T-helper 9 cell (primary cell): Measurements from ENCODE around the gene PRMT9.

Source experiments
- DNase-seq: peaks from one replicate; pipeline ENCODE4 v3.0.0-alpha.2; 2020

Gene PRMT9

DNA sequence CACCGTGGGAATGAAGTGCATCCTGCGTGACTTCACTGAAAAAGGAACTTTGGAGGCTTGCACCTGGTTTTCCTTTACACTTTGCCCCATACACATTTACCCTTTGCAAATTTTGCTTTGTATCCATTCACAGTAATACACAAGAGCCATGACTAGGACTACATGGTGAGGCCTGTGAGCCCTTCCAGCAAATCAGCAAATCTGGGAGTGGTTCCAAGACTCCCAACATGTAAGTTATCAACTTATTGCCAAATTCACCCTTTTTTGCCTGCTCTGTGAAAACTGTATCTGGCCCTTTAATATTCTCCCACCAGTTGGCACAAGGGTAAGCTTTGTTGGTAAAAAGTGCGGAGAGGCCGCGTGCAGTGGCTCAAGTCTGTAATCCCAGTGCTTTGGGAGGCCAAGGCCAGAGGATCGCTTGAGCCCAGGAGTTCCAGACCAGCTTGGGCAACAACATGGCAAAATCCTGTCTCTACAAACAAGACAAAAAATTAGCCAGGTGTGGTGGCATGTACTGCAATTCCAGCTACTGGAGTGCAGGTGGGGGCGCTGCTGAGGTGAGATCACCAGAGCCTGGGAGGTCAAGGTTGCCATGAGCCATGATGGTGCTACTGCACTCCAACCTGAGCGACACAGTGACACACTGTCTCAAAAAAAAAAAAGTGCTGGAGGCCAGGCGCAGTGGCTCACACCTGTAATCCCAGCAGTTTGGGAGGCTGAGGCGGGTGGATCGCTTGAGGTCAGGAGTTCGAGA is 5.0 kb downstream of the PRMT9 start:
- DNase-seq: no peak

GRCh38 chr4:147678106-147678505 is 5.9 kb downstream of the PRMT9 start:
- DNase-seq: no peak

DNA sequence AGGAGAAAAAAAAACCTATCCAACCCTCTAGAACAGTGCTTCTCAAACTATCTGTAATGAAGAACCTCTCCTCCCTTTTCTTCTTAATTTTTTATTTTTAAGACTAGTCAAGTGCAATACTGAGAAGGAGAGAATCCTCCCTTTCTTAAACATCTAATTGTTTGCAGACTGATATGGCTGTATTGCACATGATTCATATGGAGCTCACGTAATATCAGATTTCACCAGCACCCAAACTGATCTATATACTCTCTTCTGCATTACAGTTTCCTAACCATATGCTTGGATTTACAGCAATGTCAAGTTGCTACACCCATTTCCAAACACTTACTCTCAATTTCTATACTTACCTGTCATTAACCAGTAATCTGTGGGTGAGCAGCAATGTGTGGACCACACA is 9.5 kb downstream of the PRMT9 start:
- no peak for DNase-seq

DNA sequence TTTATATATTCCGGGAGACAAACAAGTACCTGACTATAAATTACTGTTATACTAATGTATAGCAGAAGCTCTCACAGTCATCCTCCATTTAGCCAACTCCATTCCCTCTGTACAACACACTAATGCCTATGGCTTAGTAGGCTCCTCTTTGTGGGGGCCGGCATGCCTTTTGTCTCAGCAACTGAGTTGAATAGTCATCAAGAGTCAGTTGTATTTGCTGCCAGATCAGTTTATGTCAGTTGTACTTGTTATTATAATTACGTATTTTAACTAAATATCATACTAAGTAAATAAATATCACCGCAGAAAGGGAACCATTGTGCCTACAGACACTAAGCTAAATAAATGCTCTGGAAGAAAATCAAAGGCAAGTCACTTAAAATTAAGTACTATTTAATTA is 9.9 kb downstream of the PRMT9 start:
- no peak for DNase-seq

DNA sequence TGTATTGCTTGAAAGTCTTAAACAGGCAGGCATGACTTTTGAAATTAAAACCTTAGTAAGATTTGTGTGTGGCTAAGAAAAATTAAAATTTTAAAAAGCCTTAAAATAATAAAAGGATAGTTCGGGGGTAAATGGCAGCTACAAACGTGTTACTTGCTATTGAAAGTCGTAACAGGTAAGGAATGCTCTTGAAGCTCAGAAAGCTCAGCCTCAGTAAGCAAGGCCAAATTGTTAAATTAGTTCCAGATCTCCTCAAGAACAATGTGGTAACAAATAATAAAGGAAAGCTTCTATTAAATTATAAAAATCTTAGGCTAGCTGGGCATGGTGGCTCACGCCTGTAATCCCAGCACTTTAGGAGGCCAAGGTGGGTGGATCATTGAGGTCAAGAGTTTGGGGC is 25.5 kb downstream of the PRMT9 start:
- DNase-seq: no peak

DNA sequence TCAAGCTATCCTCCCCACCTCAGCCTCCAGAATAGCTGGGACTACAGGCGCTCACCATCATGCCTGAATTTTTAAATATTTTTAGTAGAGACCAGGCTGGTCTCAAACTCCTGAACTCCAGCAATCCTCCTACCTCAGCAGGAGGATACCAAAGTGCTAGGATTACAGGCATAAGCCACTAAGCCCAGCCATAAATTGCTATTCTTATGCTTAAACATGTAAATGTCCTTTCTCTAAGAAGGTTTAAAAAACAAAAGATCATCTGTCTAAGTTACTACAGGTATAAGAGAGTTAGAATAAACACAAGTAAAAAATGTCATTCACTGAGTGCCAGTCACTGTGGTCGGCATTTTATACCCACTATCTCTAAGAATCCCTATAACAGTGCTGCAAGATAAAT is 28.3 kb downstream of the PRMT9 start:
- DNase-seq: no peak

DNA sequence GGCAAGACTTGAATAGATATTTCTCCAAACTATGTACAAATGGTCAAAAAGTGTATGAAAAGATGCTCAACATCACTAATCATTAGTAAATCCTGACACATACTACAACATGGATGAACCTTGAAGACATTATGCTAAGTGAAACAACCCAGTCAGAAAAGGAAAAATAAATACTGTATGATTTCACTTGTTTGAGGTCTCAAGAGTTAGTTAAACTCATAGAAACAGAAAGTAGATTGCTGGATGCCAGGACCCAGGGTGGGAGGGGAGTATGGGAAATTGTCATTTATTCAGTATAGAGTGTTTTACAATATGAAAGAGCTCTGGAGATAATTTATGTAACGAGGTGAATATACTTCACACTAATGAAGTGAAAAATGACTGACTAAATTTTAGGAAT is 32.4 kb downstream of the PRMT9 start:
- no peak for DNase-seq

DNA sequence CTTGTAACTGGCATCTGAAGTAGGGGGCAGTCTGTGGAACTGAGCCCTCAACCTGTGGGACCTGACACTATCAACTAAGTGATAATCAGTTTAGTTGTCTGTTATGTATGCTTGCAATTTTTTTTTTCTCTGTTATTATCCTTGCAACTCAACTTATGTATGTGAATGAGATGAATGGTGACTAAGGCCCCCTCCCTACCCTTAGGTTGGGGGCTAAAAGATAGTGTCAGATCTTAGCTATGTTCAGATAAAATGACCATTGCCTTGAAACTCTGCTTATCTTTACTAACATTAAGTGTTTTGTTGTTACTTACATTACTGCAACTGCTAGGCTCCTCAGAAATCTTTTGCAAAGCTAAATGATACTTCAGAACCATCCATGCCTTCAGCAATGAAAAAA is 35.3 kb downstream of the PRMT9 start:
- no peak for DNase-seq

DNA sequence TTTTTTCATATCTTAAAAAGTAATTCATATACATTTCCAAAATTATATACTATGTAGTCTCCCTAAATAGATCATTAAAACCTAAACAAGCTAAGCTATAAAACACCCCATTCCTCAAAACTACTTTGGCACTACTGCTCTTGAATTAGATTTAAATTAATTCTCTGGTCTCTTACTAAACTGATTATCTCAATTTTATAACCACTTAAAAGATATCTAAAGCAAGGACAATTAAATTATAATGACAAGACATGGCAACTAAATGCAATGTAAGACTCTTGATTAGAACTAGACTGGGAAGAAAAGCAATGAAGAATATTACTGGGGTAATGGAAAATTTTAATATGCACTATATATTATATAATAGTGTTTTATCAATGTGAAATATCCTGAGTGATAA is 38.9 kb downstream of the PRMT9 start:
- no peak for DNase-seq

DNA sequence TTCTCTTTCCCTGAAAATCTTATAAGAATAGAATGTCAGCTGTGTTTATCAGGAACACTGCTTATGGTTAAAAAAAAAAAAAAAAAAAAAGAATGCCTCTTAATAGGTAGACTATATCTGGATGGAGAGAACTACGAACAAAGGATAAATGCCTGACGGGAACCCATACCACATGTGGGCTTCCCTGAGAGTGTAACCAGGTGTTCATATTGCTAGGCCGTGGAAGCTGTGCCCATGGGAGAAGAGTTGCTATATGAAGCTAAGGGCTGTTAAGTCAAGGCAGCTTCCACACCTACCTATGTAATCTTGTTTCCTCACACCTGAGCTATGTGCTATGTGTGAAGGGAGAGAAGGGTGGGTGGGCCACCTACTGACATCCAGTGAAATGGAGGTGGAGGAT is 39.5 kb downstream of the PRMT9 start:
- no peak for DNase-seq

- DNase-seq: no peak
Observed at GRCh38 chr4:147643616-147644015, 40.3 kb downstream of the PRMT9 start.

GRCh38 chr4:147640331-147640730 is 43.6 kb downstream of the PRMT9 start:
- DNase-seq: no peak

DNA sequence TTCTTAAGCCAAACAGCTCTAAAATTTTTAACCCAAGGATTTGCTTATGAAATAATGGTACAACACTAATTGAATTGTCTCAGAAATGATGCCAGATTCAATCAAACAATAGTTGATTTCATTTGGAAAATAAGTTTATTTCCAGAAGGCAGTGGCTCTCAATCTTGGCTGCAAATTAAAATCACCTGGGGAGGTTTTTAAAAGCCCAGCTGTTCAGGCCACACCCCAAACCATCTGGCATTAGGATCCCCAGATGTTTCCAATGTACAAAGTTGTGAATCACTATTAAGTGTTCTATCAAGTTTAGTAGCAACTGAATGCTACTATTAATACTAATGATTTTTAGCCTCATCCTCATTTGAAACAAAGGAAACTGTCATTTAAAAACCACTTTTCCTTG is 44.6 kb downstream of the PRMT9 start:
- DNase-seq: no peak

DNA sequence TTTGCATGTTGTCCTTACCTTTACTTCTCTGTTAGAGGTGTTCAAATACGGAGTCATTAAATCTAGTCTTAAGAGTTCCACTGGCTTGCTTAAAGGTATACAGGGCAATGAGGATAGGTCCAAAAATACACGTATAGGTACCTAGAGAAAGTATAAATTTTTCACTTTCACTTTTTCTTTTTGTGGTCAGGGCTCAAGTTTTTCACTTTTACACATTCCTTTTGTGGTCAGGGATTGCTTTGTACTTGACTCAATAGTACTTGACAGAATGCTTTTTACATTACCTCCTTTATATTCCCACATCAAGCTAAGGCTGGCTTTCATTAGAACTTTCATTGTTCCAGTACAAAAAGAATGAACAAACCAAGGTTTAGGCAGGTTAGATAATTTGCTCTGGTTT is 45.0 kb downstream of the PRMT9 start:
- DNase-seq: no peak

DNA sequence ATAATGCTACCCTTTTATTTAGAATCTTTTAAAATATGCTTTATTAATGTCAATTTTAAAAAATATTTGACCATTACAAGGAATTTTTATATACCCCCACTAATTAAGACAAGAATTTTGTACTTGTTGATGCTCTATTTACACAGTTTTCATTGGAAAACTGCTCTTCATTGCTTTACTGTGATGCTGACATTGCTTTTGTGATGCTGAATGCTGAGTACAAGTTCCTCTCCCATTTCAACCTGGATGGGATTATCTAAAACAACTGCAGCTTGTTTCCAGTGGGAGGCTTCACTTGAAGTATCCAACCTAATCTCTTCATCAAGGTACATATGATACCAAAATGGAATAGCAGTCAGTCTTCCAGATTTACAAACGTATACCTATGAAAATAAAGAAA is 45.6 kb downstream of the PRMT9 start:
- DNase-seq: no peak

DNA sequence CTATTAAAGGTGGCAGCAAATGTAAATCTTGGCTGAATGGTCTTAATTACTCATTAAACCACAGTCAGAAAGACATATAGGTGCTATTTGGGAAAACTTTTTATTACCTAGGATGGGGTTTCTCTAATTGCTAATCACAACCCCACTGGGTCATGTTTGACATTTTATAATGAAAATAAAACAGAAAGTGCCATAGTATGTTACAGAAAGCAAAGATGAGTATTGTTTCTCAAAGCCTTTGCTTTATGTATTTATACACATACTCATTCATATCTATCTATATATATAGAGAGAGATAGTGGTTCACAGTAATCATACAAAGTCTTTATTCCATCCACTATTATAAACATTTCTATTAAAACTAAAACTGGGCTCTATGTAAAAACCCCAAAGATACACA is 48.6 kb downstream of the PRMT9 start:
- DNase-seq: no peak

DNA sequence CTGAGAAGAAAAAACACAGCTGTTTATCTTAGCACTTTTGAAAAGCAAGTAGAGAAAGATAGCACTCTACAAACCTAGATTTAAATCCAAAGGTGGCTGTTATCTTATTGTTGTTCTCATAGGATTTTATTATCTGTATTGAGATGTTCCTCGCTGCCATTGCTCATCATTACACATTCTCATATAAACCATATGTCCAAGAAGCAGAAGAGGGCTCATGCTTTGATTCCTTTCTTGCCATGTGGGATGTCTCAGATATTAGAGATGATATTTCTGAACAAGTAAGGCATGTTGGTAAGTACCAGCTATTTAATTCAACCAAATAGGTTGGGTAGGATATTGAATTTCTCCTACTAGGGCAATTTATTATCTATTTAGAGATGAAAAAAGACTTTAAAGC is 50.3 kb downstream of the PRMT9 start:
- no peak for DNase-seq

DNA sequence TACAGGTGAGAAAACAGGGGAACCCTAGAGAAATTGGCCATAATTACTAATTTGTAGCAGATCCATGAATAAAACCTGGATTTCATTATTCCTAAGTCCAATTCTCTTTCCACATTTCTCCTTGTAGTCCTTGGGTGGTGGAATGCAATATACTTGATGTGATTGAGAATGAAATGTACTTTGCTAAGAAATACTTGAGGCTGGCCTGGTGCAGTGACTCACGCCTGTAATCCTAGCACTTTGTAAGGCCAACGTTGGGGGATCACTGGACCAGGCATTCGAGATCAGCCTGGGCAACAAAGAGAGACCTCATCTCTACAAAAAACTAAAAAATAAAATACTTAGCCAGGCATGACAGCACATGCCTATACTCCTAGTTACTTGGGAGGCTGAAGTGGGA is 50.9 kb downstream of the PRMT9 start:
- no peak for DNase-seq

DNA sequence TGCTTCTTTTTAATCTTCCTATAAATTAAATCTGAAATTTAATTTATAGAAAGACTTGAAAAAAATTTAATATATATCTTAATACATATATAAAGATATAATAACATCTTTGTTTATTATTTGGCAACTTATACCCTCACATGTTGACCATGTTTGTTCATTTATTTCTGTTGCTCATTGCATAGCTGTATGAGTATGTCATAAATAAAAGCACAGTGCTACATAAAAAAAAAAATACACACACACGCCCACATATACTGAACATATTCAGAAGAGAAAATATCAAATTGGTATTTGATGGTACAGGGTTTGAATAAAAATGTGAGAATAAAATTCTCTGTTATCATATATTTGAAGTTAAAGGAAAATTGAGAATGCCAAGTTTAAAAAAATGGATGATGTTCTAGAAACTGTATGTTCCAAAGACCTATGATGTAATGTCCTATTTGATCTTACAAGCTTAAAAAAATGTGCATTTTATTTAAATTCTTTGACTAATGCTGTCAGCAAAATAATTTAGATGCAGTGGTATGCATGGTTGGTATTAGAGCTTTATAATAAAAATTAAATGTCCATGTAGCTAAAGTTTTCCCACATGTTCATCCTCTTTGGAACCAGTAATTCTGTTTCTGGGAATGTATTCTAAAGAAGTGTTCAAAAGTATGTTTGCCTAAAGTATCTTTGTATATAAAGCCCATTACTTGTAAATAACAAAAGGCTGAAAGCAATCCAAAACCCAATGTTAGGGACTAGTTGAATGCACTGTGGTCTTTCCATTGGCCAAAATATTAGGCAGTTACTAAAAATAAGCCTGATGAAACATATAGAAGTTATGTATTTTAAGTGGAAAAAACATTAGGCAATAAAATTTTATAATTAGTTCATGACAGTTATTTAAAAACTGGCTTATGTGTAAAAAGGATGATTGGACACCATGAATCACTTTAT is 53.9 kb downstream of the PRMT9 start:
- DNase-seq: no peak

DNA sequence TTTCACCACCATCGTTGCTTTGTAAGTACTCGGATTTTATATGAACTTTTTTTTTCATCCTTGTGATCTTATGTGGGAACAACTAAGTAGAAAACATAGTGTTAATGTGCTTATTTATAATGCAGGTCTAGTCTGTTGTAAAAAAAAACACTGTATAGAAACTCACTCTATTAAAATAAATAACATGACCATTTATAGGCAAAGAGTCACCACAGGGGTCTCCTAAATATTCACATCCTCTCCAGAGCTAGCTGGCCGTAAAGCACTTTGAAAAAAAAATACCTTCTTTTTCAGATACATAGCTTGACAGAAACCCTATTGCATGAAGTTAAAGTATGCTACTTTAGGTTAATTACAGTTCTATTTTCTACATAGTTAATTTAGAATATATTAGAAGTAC is 55.5 kb downstream of the PRMT9 start:
- no peak for DNase-seq

GRCh38 chr4:147626903-147627302 is 57.1 kb downstream of the PRMT9 start:
- DNase-seq: no peak

- no peak for DNase-seq
Observed at GRCh38 chr4:147625733-147626132, 58.2 kb downstream of the PRMT9 start.

- no peak for DNase-seq
Observed at GRCh38 chr4:147620315-147620714, 63.6 kb downstream of the PRMT9 start.
